GM18526 (cell line): ENCODE data around the gene SGCB.
A peak's percentile ranks its signal among the peaks of the same experiment; 100 is the strongest.

ENCODE experiments used
- POLR2A ChIP-seq: IDR thresholded peaks from 3 replicates; pipeline ENCODE4 v1.6.1; 2011; ENCODE audit not compliant: insufficient read length; ENCODE audit errors: extremely low read depth

The SGCB gene, protein sequence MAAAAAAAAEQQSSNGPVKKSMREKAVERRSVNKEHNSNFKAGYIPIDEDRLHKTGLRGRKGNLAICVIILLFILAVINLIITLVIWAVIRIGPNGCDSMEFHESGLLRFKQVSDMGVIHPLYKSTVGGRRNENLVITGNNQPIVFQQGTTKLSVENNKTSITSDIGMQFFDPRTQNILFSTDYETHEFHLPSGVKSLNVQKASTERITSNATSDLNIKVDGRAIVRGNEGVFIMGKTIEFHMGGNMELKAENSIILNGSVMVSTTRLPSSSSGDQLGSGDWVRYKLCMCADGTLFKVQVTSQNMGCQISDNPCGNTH

GRCh38 chr4:52038103-52038912, at the start of gene SGCB:
Gene SGCB (minus strand): TSS chr4:52038299. CDS start chr4:52038259, 40 bp downstream.
- TF ChIP-seq POLR2A, result peak; percentile 32

GRCh38 chr4:52081216-52081615, 43.1 kb upstream of the SGCB start:
- no peak for TF ChIP-seq POLR2A

GRCh38 chr4:52079659-52080058, 41.6 kb upstream of the SGCB start:
- no peak for TF ChIP-seq POLR2A

DNA sequence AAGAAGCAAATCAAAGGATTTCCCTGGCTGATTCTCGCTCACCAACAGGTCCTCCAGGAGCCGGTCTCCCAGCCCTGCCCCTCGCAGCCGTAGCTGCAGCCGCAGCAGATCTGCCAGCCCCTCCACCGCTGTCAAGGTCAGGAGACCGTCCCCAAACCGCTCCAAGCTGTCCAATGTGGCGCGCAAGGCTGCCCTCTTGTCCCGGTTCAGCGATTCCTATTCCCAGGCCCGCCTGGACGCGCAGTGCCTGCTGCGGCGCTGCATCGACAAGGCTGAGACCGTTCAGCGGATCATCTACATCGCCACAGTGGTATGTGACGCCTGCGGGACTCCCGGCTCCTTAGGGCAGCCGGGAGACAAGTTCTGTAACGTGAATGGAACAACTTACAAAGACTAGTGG, 38.6 kb upstream of the SGCB start:
- no peak for TF ChIP-seq POLR2A

DNA sequence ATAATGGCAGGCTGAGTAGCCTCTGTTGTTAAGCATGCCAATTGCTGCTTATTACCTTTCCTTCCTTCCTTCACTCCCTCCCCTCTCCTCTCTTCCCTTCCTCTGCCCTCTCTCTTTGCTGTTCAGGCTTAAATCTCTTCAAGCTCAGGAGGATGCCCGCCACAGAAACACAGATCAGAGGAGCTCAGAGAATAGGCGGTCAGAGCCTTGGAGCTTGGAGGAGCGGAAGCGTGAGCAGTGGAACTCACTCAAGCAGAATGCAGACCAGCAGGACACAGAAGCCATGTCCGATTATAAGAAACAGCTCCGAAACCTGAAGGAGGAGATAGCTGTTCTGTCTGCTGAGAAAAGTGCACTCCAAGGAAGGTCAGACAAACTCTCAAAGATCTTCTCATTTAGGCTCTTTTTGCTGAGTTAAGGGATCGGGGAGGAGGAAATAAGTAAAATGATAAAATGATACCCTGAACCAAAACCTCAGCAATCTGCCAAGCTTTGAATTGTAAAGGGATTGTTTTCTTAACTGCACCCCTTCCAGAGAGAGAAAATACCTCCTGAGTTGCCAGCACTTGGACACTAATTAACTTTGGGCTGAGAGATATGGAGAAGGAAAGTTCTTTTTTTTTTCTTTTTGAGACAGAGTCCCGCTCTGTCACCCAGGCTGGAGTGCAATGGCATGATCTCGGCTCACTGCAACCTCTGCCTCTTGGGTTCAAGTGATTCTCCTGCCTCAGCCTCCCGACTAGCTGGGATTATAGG, 33.9 kb upstream of the SGCB start:
- no peak for TF ChIP-seq POLR2A

GRCh38 chr4:52069571-52069970, 31.5 kb upstream of the SGCB start:
- TF ChIP-seq POLR2A, result no peak

DNA sequence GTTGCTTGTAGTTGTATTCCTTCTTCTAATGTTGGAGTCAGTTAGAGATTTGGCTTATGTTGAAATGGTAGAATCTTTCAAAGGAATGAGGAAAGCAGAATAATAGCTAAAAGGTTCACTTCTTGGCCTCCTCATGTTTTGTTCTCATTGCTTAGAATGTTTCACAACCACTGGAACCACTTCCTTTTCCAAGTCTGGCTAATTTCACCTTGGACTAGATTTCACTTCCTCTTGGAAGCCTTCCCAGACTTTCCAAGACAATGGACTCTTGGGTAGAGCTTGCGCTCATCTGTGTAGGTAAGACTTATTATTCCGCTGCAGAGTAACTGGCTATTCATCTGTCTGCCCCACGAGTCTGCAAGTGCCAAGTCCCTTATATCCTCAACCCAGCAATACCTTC, 21.3 kb upstream of the SGCB start:
- TF ChIP-seq POLR2A, result no peak

DNA sequence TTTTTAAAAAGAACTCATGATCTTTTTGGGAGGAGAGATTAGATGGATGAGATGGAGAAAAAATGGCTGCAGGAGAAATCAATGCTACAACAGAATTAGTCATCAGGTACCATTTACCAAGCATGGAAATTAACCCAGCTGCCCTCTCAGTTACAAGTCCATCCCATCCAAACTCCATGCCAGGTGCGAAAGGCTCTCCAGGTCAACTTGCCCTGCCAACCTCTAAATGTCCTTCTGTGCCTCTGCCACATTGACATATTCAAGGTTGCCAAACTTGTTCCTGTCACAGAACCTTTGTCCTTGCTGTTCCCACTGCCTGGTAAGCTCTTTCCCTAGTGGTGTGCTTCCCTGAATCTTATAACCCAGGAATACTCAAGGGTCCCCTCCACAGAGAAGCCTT, 20.2 kb upstream of the SGCB start:
- TF ChIP-seq POLR2A, result no peak

GRCh38 chr4:52057196-52057595, 19.1 kb upstream of the SGCB start:
- no peak for TF ChIP-seq POLR2A

GRCh38 chr4:52054254-52054653, 16.2 kb upstream of the SGCB start:
- TF ChIP-seq POLR2A, result no peak

- no peak for TF ChIP-seq POLR2A
Measured at GRCh38 chr4:52052475-52052780, 14.3 kb upstream of the SGCB start.

DNA sequence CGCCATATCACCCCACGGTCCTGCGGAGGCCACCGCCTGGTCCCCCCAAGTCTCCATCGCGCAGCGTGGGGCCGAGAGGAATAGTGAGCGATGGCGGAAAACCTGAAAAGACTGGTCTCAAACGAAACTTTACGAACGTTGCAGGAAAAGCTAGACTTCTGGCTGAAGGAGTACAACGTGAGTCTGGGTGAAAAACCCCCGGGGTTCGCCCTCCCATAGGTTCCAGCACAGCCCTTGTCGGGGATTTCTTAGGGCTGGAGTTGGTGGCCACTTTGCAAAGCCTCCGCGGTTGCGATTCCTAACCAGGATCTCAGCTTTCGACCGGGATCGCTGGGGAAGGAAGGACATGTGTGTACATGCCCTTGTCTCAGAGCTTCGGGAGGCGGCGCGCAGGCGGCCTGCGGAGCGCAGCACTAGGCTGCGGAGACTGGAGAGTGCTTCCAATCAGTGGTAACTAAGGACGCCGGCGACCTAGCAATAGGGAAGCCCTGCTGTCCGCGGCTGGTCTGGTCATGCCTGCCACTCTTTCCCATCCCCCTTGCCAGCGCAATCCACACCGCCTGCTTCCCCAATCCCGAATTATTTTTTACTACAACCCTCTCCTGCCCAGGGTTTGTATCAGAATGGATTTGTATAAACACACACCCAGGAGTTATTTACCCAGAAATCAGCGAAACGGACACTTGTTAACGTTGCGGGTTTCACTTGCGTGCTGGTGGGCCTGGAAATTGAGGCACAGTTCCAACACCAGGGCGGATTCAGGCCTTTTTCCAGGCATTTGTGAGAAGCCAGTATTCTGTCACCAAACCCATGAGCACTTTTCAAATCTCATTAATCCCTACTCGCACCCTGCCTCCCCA, 13.7 kb upstream of the SGCB start:
- no peak for TF ChIP-seq POLR2A

GRCh38 chr4:52051213-52051614, 13.1 kb upstream of the SGCB start, which contains the start of gene SPATA18:
Gene SPATA18 (plus strand): TSS chr4:52051304. CDS start chr4:52051705, 401 bp downstream.
- no peak for TF ChIP-seq POLR2A

- TF ChIP-seq POLR2A, result no peak
Measured at GRCh38 chr4:52049266-52049665, 11.2 kb upstream of the SGCB start.

DNA sequence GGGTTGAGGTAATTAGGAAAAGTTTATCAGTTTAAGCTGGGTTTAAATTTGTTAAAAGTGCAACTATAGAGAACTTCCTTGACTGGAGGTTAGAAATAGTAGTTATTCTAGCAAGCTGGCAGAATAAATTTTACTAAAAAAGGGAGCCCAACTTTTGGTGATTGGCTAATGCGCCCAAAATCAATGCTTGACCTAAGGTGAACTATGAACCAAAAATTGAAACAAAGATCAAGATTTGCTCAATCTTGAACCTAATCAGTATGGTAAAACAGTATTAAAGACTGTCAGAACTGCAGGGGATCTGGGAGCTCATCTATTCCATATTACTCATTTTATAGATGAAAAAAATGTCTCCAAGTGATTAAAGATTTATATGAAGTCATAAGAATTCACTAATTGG, 6.9 kb upstream of the SGCB start:
- TF ChIP-seq POLR2A, result no peak
